ENCODE data around the gene FSCB. TPM values are rescaled to one million over a fixed set of nuclear protein-coding genes. Genes with fewer than 3 reads are reported as not detected.
"Not testable (repeated sequence)": the region's sequence is repeated elsewhere in the genome, so short reads cannot be mapped to it uniquely, and the experiment has no call there.

The FSCB gene
- total RNA-seq (2014; rRNA removed; shearing (Covaris generic)) = not detected in 2 replicates

- no peak for DNase-seq (ENCODE audit: low read depth)
Measured at GRCh38 chr14:44507183-44507582, at the start of gene FSCB. Gene FSCB, minus strand, starts transcription at chr14:44507283. Its CDS starts 296 bp downstream, at chr14:44506987.

- no peak for DNase-seq (ENCODE audit: low read depth)
Measured at GRCh38 chr14:44531658-44532057, 24.6 kb upstream of the FSCB start.

DNA sequence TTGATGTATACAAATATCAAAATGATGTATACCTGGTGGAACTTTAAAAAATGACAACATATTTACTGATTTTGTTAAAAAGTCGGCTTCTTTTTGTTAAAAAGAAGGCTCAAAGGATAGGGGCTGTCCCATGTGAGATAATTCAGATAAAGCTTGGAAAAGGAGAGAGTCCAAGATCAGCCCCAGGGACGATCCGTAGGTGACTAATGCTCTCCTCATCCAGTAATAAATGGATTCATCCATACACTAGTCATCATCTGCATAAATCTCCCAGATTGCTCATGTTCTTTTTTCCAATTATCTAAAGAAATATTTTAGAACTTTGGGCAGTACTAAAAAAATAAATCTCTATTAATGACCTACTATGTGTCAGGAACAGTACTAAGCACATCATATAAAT, 23.4 kb upstream of the FSCB start:
- no peak for DNase-seq (ENCODE audit: low read depth)

GRCh38 chr14:44529026-44529425, 21.9 kb upstream of the FSCB start:
- DNase-seq (ENCODE audit: low read depth) = no peak

DNA sequence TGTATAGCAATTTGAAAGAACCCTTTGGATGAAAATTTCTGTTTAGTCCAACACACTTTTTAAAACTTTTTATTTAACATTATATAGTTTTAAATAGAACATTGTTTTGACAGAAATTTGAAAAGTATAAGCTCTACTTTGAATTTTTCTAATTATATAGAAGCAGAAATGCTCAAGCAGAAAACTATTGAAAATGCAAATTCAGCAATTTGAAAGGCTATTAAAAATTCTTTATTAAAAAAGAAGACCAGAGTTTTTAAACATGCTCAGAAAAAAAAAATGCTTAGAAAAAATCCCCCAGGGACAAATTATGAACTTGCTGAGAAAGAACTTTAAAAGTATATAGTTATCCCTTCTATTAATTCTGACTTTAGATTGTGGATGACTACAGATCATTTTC, 21.1 kb upstream of the FSCB start:
- no peak for DNase-seq (ENCODE audit: low read depth)

DNA sequence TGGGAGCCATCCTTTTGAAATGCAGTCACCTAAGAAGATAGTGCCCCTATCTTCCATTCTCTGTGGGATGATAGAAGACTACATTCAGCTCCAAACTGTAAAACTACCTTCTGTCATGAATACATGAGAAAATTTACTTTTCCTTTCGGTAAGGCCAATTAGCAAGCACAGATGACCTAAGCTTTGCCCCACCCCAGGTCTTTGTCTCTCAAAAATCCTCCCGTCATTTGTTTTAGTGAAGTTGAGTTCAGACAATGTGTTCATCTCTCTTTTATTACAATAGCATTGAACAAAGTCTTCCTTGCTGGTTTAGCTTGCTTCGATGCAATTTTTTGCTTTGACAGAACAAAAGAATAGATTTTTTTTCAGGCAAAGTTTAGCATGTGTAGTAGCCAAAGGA, 18.2 kb upstream of the FSCB start:
- DNase-seq (ENCODE audit: low read depth) = no peak

DNA sequence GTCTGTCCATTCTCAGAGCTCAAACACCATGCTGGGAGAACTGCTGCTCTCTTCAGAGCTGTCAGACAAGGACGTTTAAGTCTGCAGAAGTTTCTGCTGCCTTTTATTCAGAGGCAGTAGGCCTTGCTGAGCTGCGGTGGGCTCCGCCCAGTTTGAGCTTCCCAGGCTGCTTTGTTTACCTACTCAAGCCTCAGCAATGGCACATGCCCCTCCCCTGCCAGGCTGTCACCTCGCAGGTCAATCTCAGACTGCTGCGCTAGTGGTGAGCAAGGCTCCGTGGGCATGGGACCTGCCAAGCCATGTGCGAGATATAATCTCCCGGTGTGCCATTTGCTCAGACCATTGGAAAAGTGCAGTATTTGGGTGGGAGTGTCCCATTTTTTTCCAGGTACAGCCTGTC, 8.6 kb upstream of the FSCB start:
- DNase-seq (ENCODE audit: low read depth) = not testable (repeated sequence)

- DNase-seq (ENCODE audit: low read depth) = no peak
Measured at GRCh38 chr14:44508834-44509233, 1.8 kb upstream of the FSCB start.

DNA sequence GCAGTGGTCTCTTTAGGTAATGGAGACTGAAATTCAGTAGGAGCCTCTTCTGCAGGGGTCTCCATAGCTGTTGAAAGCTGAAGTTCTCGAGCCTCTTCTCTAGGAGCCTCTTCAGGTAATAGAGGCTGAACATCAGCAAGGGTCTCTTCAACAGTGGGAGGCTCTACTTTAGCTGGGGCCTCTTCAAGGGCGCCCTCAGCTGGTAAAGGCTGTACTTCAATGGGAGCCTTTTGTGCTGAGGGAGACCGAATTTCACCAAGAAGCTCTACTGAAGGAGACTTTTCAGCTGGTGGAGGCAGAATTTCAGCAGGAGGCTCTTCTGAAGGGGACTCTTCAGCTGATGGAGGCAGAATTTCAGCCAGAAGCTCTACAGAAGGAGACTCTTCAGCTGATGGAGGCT, 1.5 kb downstream of the FSCB start:
- no peak for DNase-seq (ENCODE audit: low read depth)

GRCh38 chr14:44497148-44497547, 9.9 kb downstream of the FSCB start:
- no peak for DNase-seq (ENCODE audit: low read depth)

- no peak for DNase-seq (ENCODE audit: low read depth)
Measured at GRCh38 chr14:44494137-44494536, 12.9 kb downstream of the FSCB start.

- DNase-seq (ENCODE audit: low read depth) = no peak
Measured at GRCh38 chr14:44490966-44491365, 16.1 kb downstream of the FSCB start.

- no peak for DNase-seq (ENCODE audit: low read depth)
Measured at GRCh38 chr14:44477953-44478352, 29.1 kb downstream of the FSCB start.

GRCh38 chr14:44468771-44469170, 38.3 kb downstream of the FSCB start:
- DNase-seq (ENCODE audit: low read depth) = no peak

- no peak for DNase-seq (ENCODE audit: low read depth)
Measured at GRCh38 chr14:44463356-44464004, 43.6 kb downstream of the FSCB start.

DNA sequence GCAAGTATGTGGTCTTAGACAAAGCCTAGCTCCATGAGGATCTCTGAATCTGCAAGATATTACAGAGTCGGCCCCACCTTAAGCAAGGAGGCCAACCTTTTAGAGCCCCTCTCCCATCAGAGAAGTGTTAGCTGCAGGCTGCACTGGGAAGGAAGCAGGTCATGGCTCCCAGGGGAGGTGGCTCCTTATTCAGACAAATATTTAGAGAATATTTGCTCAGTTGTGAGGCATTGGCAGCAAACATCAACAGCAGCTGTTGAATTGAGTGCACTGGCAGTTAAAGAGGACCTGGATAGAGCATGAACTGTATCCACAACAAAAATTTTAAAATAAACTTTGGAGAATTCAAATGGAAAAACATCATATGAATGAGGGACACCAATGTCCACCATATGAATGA, 44.7 kb downstream of the FSCB start:
- DNase-seq (ENCODE audit: low read depth) = no peak

- DNase-seq (ENCODE audit: low read depth) = no peak
Measured at GRCh38 chr14:44461811-44462210, 45.3 kb downstream of the FSCB start.

All from M059J (cell line).